Neural cell (in vitro differentiated cells): ENCODE results near the gene BTNL8.

ENCODE experiments used
- CTCF ChIP-seq: fragments of 450-650 bp; IDR thresholded peaks from 2 replicates; pipeline ENCODE4 v1.5.1; 2014; ENCODE audit warnings: antibody characterized with exemption, mild to moderate bottlenecking, moderate library complexity; ENCODE audit not compliant: poor library complexity, severe bottlenecking
- EP300 ChIP-seq: fragments of 450-650 bp; conservative IDR thresholded peaks from 2 replicates; pipeline ENCODE4 v1.6.1; 2014; ENCODE audit warnings: antibody characterized with exemption, mild to moderate bottlenecking, moderate library complexity; ENCODE audit not compliant: poor library complexity, severe bottlenecking
- EZH2 ChIP-seq: fragments of 200-600, 300-800 bp; shearing (Covaris generic), sonication (generic); IDR thresholded peaks from 2 replicates; pipeline ENCODE4 v1.6.1; 2014; ENCODE audit warnings: antibody characterized with exemption, low read length, borderline replicate concordance, mild to moderate bottlenecking; ENCODE audit not compliant: insufficient read depth, poor library complexity, severe bottlenecking
- MXI1 ChIP-seq: fragments of 450-650 bp; conservative IDR thresholded peaks from 2 replicates; pipeline ENCODE4 v1.6.1; 2014; ENCODE audit warnings: antibody characterized with exemption, mild to moderate bottlenecking; ENCODE audit not compliant: poor library complexity, severe bottlenecking
- POLR2AphosphoS5 ChIP-seq: IDR thresholded peaks from 2 replicates; pipeline ENCODE4 v1.6.1; 2012

GRCh38 chr5:180865981-180866695 lies 32.8 kb upstream of the BTNL8 start:
- TF ChIP-seq CTCF = no peak
- TF ChIP-seq MXI1 = no peak
- no peak for TF ChIP-seq EZH2
- no peak for TF ChIP-seq POLR2AphosphoS5
- TF ChIP-seq EP300 = no peak
